ENCODE results near the gene BET1L. TPM values are rescaled to one million over a fixed set of nuclear protein-coding genes. Genes with fewer than 3 reads are reported as not detected.

BET1L gene
- total RNA-seq, 3 donors from 2014 or later (not counting 1 experiment from before 2014, with no cell fraction given) = 32.4 to 44.1 (median 35.8) TPM

DNA sequence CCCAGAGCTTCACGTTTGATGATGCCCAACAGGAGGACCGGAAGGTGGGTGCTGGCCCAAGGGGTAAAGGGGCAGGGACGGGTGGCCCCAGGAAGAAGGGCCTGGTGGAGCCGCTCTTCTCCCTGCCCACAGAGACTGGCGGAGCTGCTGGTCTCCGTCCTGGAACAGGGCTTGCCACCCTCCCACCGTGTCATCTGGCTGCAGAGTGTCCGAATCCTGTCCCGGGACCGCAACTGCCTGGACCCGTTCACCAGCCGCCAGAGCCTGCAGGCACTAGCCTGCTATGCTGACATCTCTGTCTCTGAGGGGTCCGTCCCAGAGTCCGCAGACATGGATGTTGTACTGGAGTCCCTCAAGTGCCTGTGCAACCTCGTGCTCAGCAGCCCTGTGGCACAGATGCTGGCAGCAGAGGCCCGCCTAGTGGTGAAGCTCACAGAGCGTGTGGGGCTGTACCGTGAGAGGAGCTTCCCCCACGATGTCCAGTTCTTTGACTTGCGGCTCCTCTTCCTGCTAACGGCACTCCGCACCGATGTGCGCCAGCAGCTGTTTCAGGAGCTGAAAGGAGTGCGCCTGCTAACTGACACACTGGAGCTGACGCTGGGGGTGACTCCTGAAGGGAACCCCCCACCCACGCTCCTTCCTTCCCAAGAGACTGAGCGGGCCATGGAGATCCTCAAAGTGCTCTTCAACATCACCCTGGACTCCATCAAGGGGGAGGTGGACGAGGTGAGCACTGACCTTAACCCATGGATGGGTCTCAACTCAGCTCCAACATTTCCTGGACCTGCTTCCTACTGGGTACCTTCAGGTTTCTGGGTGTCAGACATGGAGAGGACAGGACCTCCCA lies 2.3 kb upstream of the BET1L start:
- ATAC-seq (no peak), DNase-seq (no peak)
- Mint-ChIP-seq H3K4me1 (peaks cover 25 to 49% of the 10 kb centered on the region in 2 donors), H3K36me3 (no peaks in the 10 kb centered on the region), H3K9me3 (no peaks in the 10 kb centered on the region), H3K4me3 (peak overlapping the region; percentile 97), H3K27me3 (ENCODE audit: low read depth in 2 of 2) (no peaks in the 10 kb centered on the region), H3K27ac (peak overlapping the region; percentile 99)
- Histone ChIP-seq H3K36me3 (ENCODE audit: control insufficient read depth, insufficient read depth, low read length) (peaks cover 59% of the 10 kb centered on the region), H3K27ac (ENCODE audit: low read length) (peak overlapping the region; percentile 94), H3K4me3 (ENCODE audit: low read length) (peak overlapping the region; percentile 66), H3K4me1 (ENCODE audit: control insufficient read depth, insufficient read depth, low read length) (peaks cover 49% of the 10 kb centered on the region), H3K27me3 (ENCODE audit: control insufficient read depth, insufficient read depth, low read length) (no peaks in the 10 kb centered on the region), H3K9me3 (ENCODE audit: control insufficient read depth, insufficient read depth, low read length) (no peaks in the 10 kb centered on the region)
- TF ChIP-seq CTCF (IDR thresholded peaks at IDR 0.05) = no peak
- intact Hi-C loops (cut with micrococcal nuclease) = loop anchor here (5.0 kb wide), 2 partner anchors 148 to 208 kb away; no protein-coding TSS in a partner anchor
- WGBS (ENCODE audit: insufficient coverage) = 71% methylated on average over 29 of the region's 29 CpGs

DNA sequence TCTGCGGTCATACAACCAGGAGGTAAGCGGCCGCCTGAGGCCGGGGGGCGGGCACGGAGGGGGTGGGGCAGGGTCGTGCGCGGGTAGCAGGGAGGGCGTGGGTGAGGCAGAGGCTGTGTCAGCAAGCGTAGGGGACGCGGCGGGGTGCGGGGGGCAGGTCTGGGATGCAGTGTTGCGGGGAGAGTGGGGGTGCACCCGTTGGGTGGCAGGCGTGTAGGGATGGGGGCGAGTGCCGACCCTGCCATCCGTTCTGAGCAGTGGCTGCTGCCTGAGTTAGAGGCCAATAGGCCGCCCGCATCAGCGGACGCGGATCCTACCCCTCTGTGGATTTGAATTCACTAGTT lies 1.7 kb upstream of the BET1L start:
- no peaks in the 10 kb centered on the region for H3K36me3 Mint-ChIP-seq
- ATAC-seq = peak in 2 of 3 donors; percentile 1
- intact Hi-C loops (cut with micrococcal nuclease) = loop anchor here (5.0 kb wide), 2 partner anchors 148 to 208 kb away; no protein-coding TSS in a partner anchor

DNA sequence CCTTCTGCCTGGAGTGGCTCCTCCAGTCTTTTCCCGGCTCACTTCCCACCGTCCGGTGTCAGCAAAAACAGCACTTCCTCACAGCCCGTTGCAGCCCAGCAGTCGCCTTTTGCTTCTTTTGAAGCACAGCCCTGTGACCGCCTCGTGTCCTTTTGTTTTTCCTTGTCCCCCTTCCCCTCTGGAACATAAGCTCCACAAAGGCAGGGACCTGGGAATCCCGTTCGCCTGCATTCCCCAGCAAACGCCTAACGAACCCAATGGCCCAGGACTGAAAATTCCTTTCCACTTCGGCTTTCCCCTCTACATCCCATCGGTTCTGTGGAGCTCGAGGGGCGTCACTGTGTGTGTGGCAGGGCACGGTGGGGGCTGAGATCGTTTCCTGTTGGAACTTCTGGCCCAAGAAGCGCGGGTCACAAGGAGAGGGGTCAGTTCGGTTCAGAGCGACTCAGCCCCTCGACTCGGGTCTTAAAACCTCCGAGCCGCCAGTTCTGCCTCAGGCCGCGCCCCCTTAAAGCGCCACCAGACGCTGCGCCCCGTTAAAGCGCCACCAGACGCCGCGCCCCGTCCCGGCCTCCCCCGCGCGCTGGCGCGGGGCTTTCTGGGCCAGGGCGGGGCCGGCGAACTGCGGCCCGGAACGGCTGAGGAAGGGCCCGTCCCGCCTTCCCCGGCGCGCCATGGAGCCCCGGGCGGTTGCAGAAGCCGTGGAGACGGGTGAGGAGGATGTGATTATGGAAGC lies 1.1 kb upstream of the BET1L start:
- under 1% methylated on average over 57 of the region's 57 CpGs for WGBS (ENCODE audit: insufficient coverage)
- DNase-seq (peak; percentile 82 to 91), ATAC-seq (peak; percentile 60 to 72 (median 62))
- peak overlapping the region; percentile 99 for H3K27ac Mint-ChIP-seq
- no peaks in the 10 kb centered on the region for H3K36me3 Mint-ChIP-seq
- H3K4me3 Mint-ChIP-seq = peak overlapping the region; percentile 97
- TF ChIP-seq CTCF (IDR thresholded peaks at IDR 0.05) = no peak
- intact Hi-C loops (cut with micrococcal nuclease) = loop anchor here (5.0 kb wide), 2 partner anchors 149 to 209 kb away; no protein-coding TSS in a partner anchor
- Histone ChIP-seq H3K27ac (ENCODE audit: low read length) (peak overlapping the region; percentile 94), H3K36me3 (ENCODE audit: control insufficient read depth, insufficient read depth, low read length) (peaks cover 59% of the 10 kb centered on the region), H3K9me3 (ENCODE audit: control insufficient read depth, insufficient read depth, low read length) (no peaks in the 10 kb centered on the region), H3K27me3 (ENCODE audit: control insufficient read depth, insufficient read depth, low read length) (no peaks in the 10 kb centered on the region), H3K4me1 (ENCODE audit: control insufficient read depth, insufficient read depth, low read length) (peaks cover 50% of the 10 kb centered on the region), H3K4me3 (ENCODE audit: low read length) (peak overlapping the region; percentile 66)
- no peaks in the 10 kb centered on the region for H3K9me3 Mint-ChIP-seq
- H3K4me1 Mint-ChIP-seq = peaks cover 32 to 56% of the 10 kb centered on the region in 2 donors
- H3K27me3 Mint-ChIP-seq (ENCODE audit: low read depth in 2 of 2) = no peaks in the 10 kb centered on the region

More for the DNA sequence above, 1.7 kb upstream of the BET1L start:
- Mint-ChIP-seq H3K27ac (peak overlapping the region; percentile 99), H3K4me1 (peaks cover 27 to 51% of the 10 kb centered on the region in 2 donors), H3K4me3 (peak overlapping the region; percentile 97), H3K27me3 (ENCODE audit: low read depth in 2 of 2) (no peaks in the 10 kb centered on the region), H3K9me3 (no peaks in the 10 kb centered on the region)
- Histone ChIP-seq H3K27ac (ENCODE audit: low read length) (peak overlapping the region; percentile 94), H3K4me3 (ENCODE audit: low read length) (peak overlapping the region; percentile 66), H3K9me3 (ENCODE audit: control insufficient read depth, insufficient read depth, low read length) (no peaks in the 10 kb centered on the region), H3K4me1 (ENCODE audit: control insufficient read depth, insufficient read depth, low read length) (peaks cover 50% of the 10 kb centered on the region), H3K27me3 (ENCODE audit: control insufficient read depth, insufficient read depth, low read length) (no peaks in the 10 kb centered on the region), H3K36me3 (ENCODE audit: control insufficient read depth, insufficient read depth, low read length) (peaks cover 57% of the 10 kb centered on the region)
- DNase-seq = no peak
- TF ChIP-seq CTCF (IDR thresholded peaks at IDR 0.05) = no peak
- under 1% methylated on average over 26 of the region's 26 CpGs for WGBS (ENCODE audit: insufficient coverage)
